K562 (cell line): ENCODE data around the gene EIF5. TPM values are rescaled to one million over a fixed set of nuclear protein-coding genes. Genes with fewer than 3 reads are reported as not detected.
A peak's percentile ranks its signal among the peaks of the same experiment; 100 is the strongest.

Experiments
- C11orf30 ChIP-seq: fragments of 450-650 bp; IDR thresholded peaks from 2 replicates; pipeline ENCODE4 v1.6.1; 2016; ENCODE audit warnings: low read depth, mild to moderate bottlenecking
- CHD2 ChIP-seq: IDR thresholded peaks from 2 replicates; pipeline ENCODE4 v1.6.1; 2011; ENCODE audit warnings: low read depth, low read length
- DNMT1 ChIP-seq: fragments of 450-650 bp; IDR thresholded peaks from 2 replicates; pipeline ENCODE4 v1.6.1; 2016; ENCODE audit warnings: antibody characterized with exemption, mild to moderate bottlenecking
- ESRRB ChIP-seq: fragments of 250-450 bp; sonication (Bioruptor Pico); IDR thresholded peaks from 2 replicates; pipeline ENCODE4 v1.5.0; 2020; ENCODE audit warnings: mild to moderate bottlenecking, moderate library complexity, borderline replicate concordance
- FOXA1 ChIP-seq: fragments of 450-650 bp; IDR thresholded peaks from 2 replicates; pipeline ENCODE4 v1.6.1; 2016; ENCODE audit warnings: mild to moderate bottlenecking, borderline replicate concordance
- FOXJ3 ChIP-seq: sonication (generic); formaldehyde crosslinking; IDR thresholded peaks from 2 replicates; pipeline ENCODE4 v1.4.0; 2020; ENCODE audit warnings: mild to moderate bottlenecking, missing genetic modification reagents
- FOXP4 ChIP-seq: sonication (generic); formaldehyde crosslinking; IDR thresholded peaks from 2 replicates; pipeline ENCODE4 v1.8.0; 2022; ENCODE audit warnings: mild to moderate bottlenecking, missing genetic modification reagents, borderline replicate concordance
- GATAD2B ChIP-seq: fragments of 450-650 bp; IDR thresholded peaks from 2 replicates; pipeline ENCODE4 v1.6.1; 2017; ENCODE audit warnings: mild to moderate bottlenecking, borderline replicate concordance
- IRF2 ChIP-seq: sonication (generic); formaldehyde crosslinking; IDR thresholded peaks from 2 replicates; pipeline ENCODE4 v1.8.1; 2022; ENCODE audit warnings: mild to moderate bottlenecking, missing genetic modification reagents
- KHSRP ChIP-seq: fragments of 450-650 bp; IDR thresholded peaks from 2 replicates; pipeline ENCODE4 v1.6.1; 2017
- LEF1 ChIP-seq: fragments of 450-650 bp; IDR thresholded peaks from 2 replicates; pipeline ENCODE4 v1.6.1; 2016; ENCODE audit warnings: mild to moderate bottlenecking
- MED1 ChIP-seq: sonication (generic); formaldehyde crosslinking; IDR thresholded peaks from 2 replicates; pipeline ENCODE4 v1.8.1; 2023; ENCODE audit warnings: missing genetic modification reagents, borderline replicate concordance
- MTA3 ChIP-seq: fragments of 450-650 bp; formaldehyde crosslinking; IDR thresholded peaks from 2 replicates; pipeline ENCODE4 v1.6.1; 2017; ENCODE audit warnings: mild to moderate bottlenecking, borderline replicate concordance
- MXI1 ChIP-seq: IDR thresholded peaks from 2 replicates; pipeline ENCODE4 v1.6.1; 2011; ENCODE audit warnings: low read depth, mild to moderate bottlenecking, improper control_type of control experiment, low read length
- NCOA2 ChIP-seq, 2 experiments: fragments of 450-650 bp; IDR thresholded peaks; 2 replicates each; pipeline ENCODE4 v1.6.1; 2018; ENCODE audit warnings: mild to moderate bottlenecking in 2 of 2, moderate library complexity in 1 of 2; ENCODE audit not compliant: partially characterized antibody in 2 of 2
- NCOA6 ChIP-seq: fragments of 450-650 bp; IDR thresholded peaks from 2 replicates; pipeline ENCODE4 v1.6.1; 2017; ENCODE audit warnings: mild to moderate bottlenecking
- RCOR1 ChIP-seq, 2 experiments: IDR thresholded peaks; 2 replicates each; pipeline ENCODE4 v1.6.1; 2012; ENCODE audit warnings: low read depth in 2 of 2, low read length in 2 of 2, borderline replicate concordance in 1 of 2, improper control_type of control experiment in 1 of 2
- RNF2 ChIP-seq: sonication (generic); IDR thresholded peaks from 2 replicates; pipeline ENCODE4 v1.6.1; 2016
- SMAD4 ChIP-seq: fragments of 250-450 bp; sonication (Bioruptor Pico); conservative IDR thresholded peaks from 2 replicates; pipeline ENCODE4 v1.8.0; 2021; ENCODE audit warnings: inconsistent platforms, mild to moderate bottlenecking, moderate library complexity
- SREBF1 ChIP-seq: fragments of 150-350 bp; IDR thresholded peaks from 2 replicates; pipeline ENCODE4 v1.6.1; 2014; ENCODE audit warnings: antibody characterized with exemption, low read depth, low read length, borderline replicate concordance
- SRSF7 ChIP-seq: fragments of 200-400 bp; formaldehyde crosslinking; optimal IDR thresholded peaks from 2 replicates; pipeline ENCODE3; 2017; ENCODE audit warnings: mild to moderate bottlenecking, low read depth, low read length
- TAF15 ChIP-seq: fragments of 200-400 bp; formaldehyde crosslinking; IDR thresholded peaks from 2 replicates; pipeline ENCODE4 v1.6.1; 2017; ENCODE audit warnings: mild to moderate bottlenecking, low read depth, low read length, moderate library complexity
- TARDBP ChIP-seq: fragments of 450-650 bp; IDR thresholded peaks from 2 replicates; pipeline ENCODE4 v1.6.1; 2016
- TBP ChIP-seq: optimal IDR thresholded peaks from 2 replicates; pipeline ENCODE3; 2011; ENCODE audit warnings: low read depth, low read length, improper control_type of control experiment
- TEAD1 ChIP-seq, 2 experiments: fragments of 450-650 bp in 1 of 2; sonication (generic) in 1 of 2; formaldehyde crosslinking; IDR thresholded peaks; 2 replicates each; pipeline versions ENCODE4 v1.4.0 to v1.8.0; 2020 to 2022; ENCODE audit warnings: mild to moderate bottlenecking in 2 of 2, missing genetic modification reagents in 1 of 2
- TGIF2 ChIP-seq: sonication (generic); formaldehyde crosslinking; IDR thresholded peaks from 2 replicates; pipeline ENCODE4 v1.8.1; 2022; ENCODE audit warnings: mild to moderate bottlenecking, missing genetic modification reagents, moderate library complexity
- ZBED1 ChIP-seq: IDR thresholded peaks from 2 replicates; pipeline ENCODE4 v1.6.1; 2014
- ZC3H11A ChIP-seq: IDR thresholded peaks from 2 replicates; pipeline ENCODE4 v1.6.1; 2012; ENCODE audit warnings: low read depth, low read length, improper control_type of control experiment
- ZFP30 ChIP-seq: fragments of 250-450 bp; sonication (Bioruptor Pico); IDR thresholded peaks from 2 replicates; pipeline ENCODE4 v1.8.0; 2022; ENCODE audit warnings: moderate library complexity, mild to moderate bottlenecking, inconsistent platforms, borderline replicate concordance
- ZFP36 ChIP-seq: fragments of 150-350 bp; IDR thresholded peaks from 2 replicates; pipeline ENCODE4 v1.6.1; 2018; ENCODE audit warnings: low read length, low read depth; ENCODE audit not compliant: partially characterized antibody
- ZNF212 ChIP-seq: fragments of 450-650 bp; formaldehyde crosslinking; IDR thresholded peaks from 2 replicates; pipeline ENCODE4 v1.4.0; 2020; ENCODE audit warnings: mild to moderate bottlenecking
- ZNF232 ChIP-seq: sonication (generic); formaldehyde crosslinking; IDR thresholded peaks from 2 replicates; pipeline ENCODE4 v1.8.0; 2022; ENCODE audit warnings: mild to moderate bottlenecking, missing genetic modification reagents
- ZNF274 ChIP-seq: IDR thresholded peaks from 2 replicates; pipeline ENCODE4 v1.6.1; 2011; ENCODE audit warnings: low read depth, mild to moderate bottlenecking, low read length, moderate library complexity, borderline replicate concordance
- ZNF699 ChIP-seq: fragments of 250-450 bp; sonication (Bioruptor Pico); IDR thresholded peaks from 2 replicates; pipeline ENCODE4 v1.8.0; 2021; ENCODE audit warnings: mild to moderate bottlenecking, moderate library complexity; ENCODE audit not compliant: insufficient replicate concordance
- polyA plus RNA-seq, 8 experiments: library from polyadenylated mRNA; depleted of rRNA in 4 of 8; stranded (reverse) in 5 of 8; unstranded in 3 of 8; fragments of >200 nt; fragmentation: Nextera tagmentation in 2 of 8; fragmentation: Illumina TruSeq in 1 of 8; extraction: Ambion mirVana in 2 of 8; extraction: Trizol in 1 of 8; gene quantifications; 2 replicates each; pipeline versions ENCODE4 v1.2.1 to v1.2.3, GENCODE V29; 2011 to 2014; ENCODE audit warnings: inconsistent platforms in 1 of 8, missing spikeins in 1 of 8
- total RNA-seq, 7 experiments: library from RNA; depleted of rRNA in 6 of 7; stranded (reverse); fragments of >200 nt in 6 of 7; fragmentation: Illumina TruSeq in 2 of 7; extraction: Trizol in 2 of 7; gene quantifications; 2 replicates each; pipeline versions ENCODE4 v1.2.1 to v1.2.3, GENCODE V29; 2011 to 2021; ENCODE audit warnings: low replicate concordance in 1 of 7

Gene EIF5
- total and polyA plus RNA-seq, 9 of the 15 experiments (the other 6 are each of a cell fraction or from before 2014, with no cell fraction given) = 92.7 to 442 (median 190) TPM

- TF ChIP-seq NCOA6 = no peak
- no peak for TF ChIP-seq TBP
- no peak for TF ChIP-seq SREBF1
- no peak for TF ChIP-seq DNMT1
- TF ChIP-seq ESRRB (CRISPR knock-in tag) = no peak
- TF ChIP-seq LEF1 = peak; percentile 38; the same call in 1 of the 2 replicates
- no peak for TF ChIP-seq FOXJ3 (CRISPR knock-in tag)
- no peak for TF ChIP-seq ZFP30
- no peak for TF ChIP-seq SRSF7
- no peak for TF ChIP-seq GATAD2B
- no peak for TF ChIP-seq ZC3H11A
- TF ChIP-seq ZBED1 = no peak
- TF ChIP-seq ZNF232 (CRISPR knock-in tag) = no peak
- TF ChIP-seq ZNF274 = no peak
- no peak for TF ChIP-seq KHSRP
- TF ChIP-seq TEAD1 (CRISPR knock-in tag; IDR thresholded peaks at IDR 0.05) = no peak
- no peak for TF ChIP-seq TGIF2 (CRISPR knock-in tag)
- no peak for TF ChIP-seq ZFP36
- TF ChIP-seq RCOR1 (IDR thresholded peaks at IDR 0.05; ENCODE audit: borderline replicate concordance in 1 of 2, low read depth in 2 of 2, low read length in 2 of 2) = peak in 1 of 2 experiments; percentile 81; a peak in 2 of 4 replicates
- no peak for TF ChIP-seq ZNF212
- no peak for TF ChIP-seq TARDBP
- no peak for TF ChIP-seq SMAD4 (CRISPR knock-in tag)
- no peak for TF ChIP-seq FOXA1
- no peak for TF ChIP-seq FOXP4 (CRISPR knock-in tag)
- TF ChIP-seq TAF15 = no peak
- no peak for TF ChIP-seq IRF2 (CRISPR knock-in tag)
- no peak for TF ChIP-seq NCOA2 (IDR thresholded peaks at IDR 0.05; ENCODE audit: partially characterized antibody in 2 of 2)
- TF ChIP-seq MXI1 = no peak
- no peak for TF ChIP-seq MTA3
- TF ChIP-seq C11orf30 = peak; percentile 81
- TF ChIP-seq MED1 (CRISPR knock-in tag) = no peak
- no peak for TF ChIP-seq CHD2
- TF ChIP-seq ZNF699 (CRISPR knock-in tag) = no peak
- TF ChIP-seq RNF2 = no peak
Measured at GRCh38 chr14:103313704-103314103, 20.3 kb upstream of the EIF5 start (continued).
